PFSK-1 (cell line): Measurements from ENCODE around the gene UNC45B.

Experiments
- FOXP2 ChIP-seq: optimal IDR thresholded peaks from 2 replicates; pipeline ENCODE3; 2011; ENCODE audit warnings: borderline replicate concordance, control low read depth, inconsistent platforms; ENCODE audit not compliant: insufficient read depth; ENCODE audit errors: extremely low read length, extremely low read depth
- POLR2AphosphoS5 ChIP-seq: IDR thresholded peaks from 2 replicates; pipeline ENCODE4 v1.6.1; 2012; ENCODE audit warnings: low read depth, mild to moderate bottlenecking, control low read depth, low read length, moderate library complexity
- REST ChIP-seq, 2 experiments: IDR thresholded peaks; 2 replicates each; pipeline versions ENCODE4 v1.6.1 to v1.8.0; 2011 to 2012; ENCODE audit warnings: low read depth in 2 of 2, low read length in 2 of 2, control low read depth in 1 of 2, inconsistent platforms in 1 of 2, mild to moderate bottlenecking in 1 of 2, moderate library complexity in 1 of 2; ENCODE audit not compliant: insufficient read depth in 1 of 2
- SIN3A ChIP-seq: IDR thresholded peaks from 2 replicates; pipeline ENCODE4 v1.6.1; 2012; ENCODE audit warnings: mild to moderate bottlenecking, low read length, moderate library complexity, borderline replicate concordance; ENCODE audit not compliant: insufficient read depth
- TAF1 ChIP-seq: IDR thresholded peaks from 2 replicates; pipeline ENCODE4 v1.6.1; 2012; ENCODE audit warnings: low read length, control low read depth, borderline replicate concordance; ENCODE audit not compliant: insufficient read depth

UNC45B gene

DNA sequence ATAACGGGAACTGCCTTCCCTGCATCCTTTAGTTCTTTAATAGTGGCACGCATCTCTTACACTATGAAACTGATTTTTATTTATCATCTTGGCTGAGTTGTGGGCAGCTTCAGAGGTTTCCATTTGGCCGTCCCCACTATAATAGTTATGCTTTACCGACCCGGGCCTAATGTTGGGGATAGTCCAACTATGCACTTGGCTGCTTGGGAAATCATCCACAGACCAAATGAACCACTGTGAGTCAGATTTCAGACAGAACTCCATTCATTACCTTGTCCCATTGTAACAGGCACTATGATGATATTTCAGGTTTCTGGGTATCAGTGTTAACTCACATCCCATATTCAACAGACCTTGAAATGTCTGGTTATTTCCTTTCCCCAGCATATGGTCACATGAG, 89.2 kb downstream of the UNC45B start:
- no peak for TF ChIP-seq TAF1
- TF ChIP-seq FOXP2 = no peak
- no peak for TF ChIP-seq POLR2AphosphoS5
- TF ChIP-seq REST (IDR thresholded peaks at IDR 0.05; ENCODE audit: insufficient read depth in 1 of 2, low read depth in 2 of 2, low read length in 2 of 2) = no peak
- no peak for TF ChIP-seq SIN3A

GRCh38 chr17:35238821-35239220, 91.2 kb downstream of the UNC45B start:
- TF ChIP-seq SIN3A (no peak), POLR2AphosphoS5 (no peak), FOXP2 (no peak), TAF1 (no peak), REST (IDR thresholded peaks at IDR 0.05; ENCODE audit: insufficient read depth in 1 of 2, low read depth in 2 of 2, low read length in 2 of 2) (no peak)
